Measurements from ENCODE around the gene LRFN4.

Gene LRFN4

GRCh38 chr11:66858186-66858938 lies 1.5 kb downstream of the LRFN4 start:
- DNase-seq (ENCODE audit: low spot score), result no peak

- no peak for DNase-seq (ENCODE audit: low spot score)
These were observed 2.2 kb downstream of the LRFN4 start for GRCh38 chr11:66858939-66859685.

- DNase-seq (ENCODE audit: low spot score), result no peak
These were observed 3.0 kb downstream of the LRFN4 start for GRCh38 chr11:66859686-66860448.

GRCh38 chr11:66860449-66860831 lies 3.6 kb downstream of the LRFN4 start:
- DNase-seq (ENCODE audit: low spot score), result no peak

- DNase-seq (ENCODE audit: low spot score), result no peak
These were observed 4.3 kb downstream of the LRFN4 start for GRCh38 chr11:66861038-66861773.

GRCh38 chr11:66861774-66862558 lies 5.1 kb downstream of the LRFN4 start:
- DNase-seq (ENCODE audit: low spot score), result no peak

GRCh38 chr11:66862559-66863037 lies 5.7 kb downstream of the LRFN4 start:
- no peak for DNase-seq (ENCODE audit: low spot score)

- no peak for DNase-seq (ENCODE audit: low spot score)
These were observed 6.7 kb downstream of the LRFN4 start for GRCh38 chr11:66863428-66864125.

- no peak for DNase-seq (ENCODE audit: low spot score)
These were observed 7.5 kb downstream of the LRFN4 start for GRCh38 chr11:66864172-66864901.

- no peak for DNase-seq (ENCODE audit: low spot score)
These were observed 8.2 kb downstream of the LRFN4 start for GRCh38 chr11:66864924-66865697.

GRCh38 chr11:66866007-66866406 lies 9.1 kb downstream of the LRFN4 start:
- DNase-seq (ENCODE audit: low spot score), result no peak

- DNase-seq (ENCODE audit: low spot score), result no peak
These were observed 9.7 kb downstream of the LRFN4 start for GRCh38 chr11:66866511-66866986.

GRCh38 chr11:66867425-66868040 lies 10.7 kb downstream of the LRFN4 start:
- no peak for DNase-seq (ENCODE audit: low spot score)

GRCh38 chr11:66868082-66868725 lies 11.3 kb downstream of the LRFN4 start:
- no peak for DNase-seq (ENCODE audit: low spot score)

- no peak for DNase-seq (ENCODE audit: low spot score)
These were observed 12.1 kb downstream of the LRFN4 start for GRCh38 chr11:66868726-66869566.

GRCh38 chr11:66869567-66869870 lies 12.7 kb downstream of the LRFN4 start:
- DNase-seq (ENCODE audit: low spot score), result no peak

- no peak for DNase-seq (ENCODE audit: low spot score)
These were observed 13.3 kb downstream of the LRFN4 start for GRCh38 chr11:66870131-66870530.
